GM21529 (cell line): Measurements from ENCODE around the gene SLC6A18.
"Not testable (repeated sequence)": the region's sequence is repeated elsewhere in the genome, so short reads cannot be mapped to it uniquely, and the experiment has no call there.

ENCODE experiments used
- ATAC-seq: cut with Tn5 transposase; IDR thresholded peaks from one replicate; pipeline ENCODE4 v1.9.1; 2021; ENCODE audit not compliant: unreplicated experiment

SLC6A18 gene

GRCh38 chr5:1288439-1289335, 63.5 kb downstream of the SLC6A18 start:
- no peak for ATAC-seq

GRCh38 chr5:1289559-1289958, 64.4 kb downstream of the SLC6A18 start:
- not testable (repeated sequence) for ATAC-seq

- not testable (repeated sequence) for ATAC-seq
Observed at GRCh38 chr5:1290956-1291355, 65.8 kb downstream of the SLC6A18 start.

- no peak for ATAC-seq
Observed at GRCh38 chr5:1291611-1292080, 66.5 kb downstream of the SLC6A18 start.

GRCh38 chr5:1292139-1292538, 67.0 kb downstream of the SLC6A18 start:
- ATAC-seq: no peak

GRCh38 chr5:1292846-1293415, 67.8 kb downstream of the SLC6A18 start:
- ATAC-seq: no peak

- ATAC-seq: no peak
Observed at GRCh38 chr5:1293416-1294205, 68.4 kb downstream of the SLC6A18 start.

GRCh38 chr5:1294206-1294834, 69.1 kb downstream of the SLC6A18 start:
- no peak for ATAC-seq

GRCh38 chr5:1294835-1295649, 69.9 kb downstream of the SLC6A18 start, which contains the start of gene TERT:
TSS of gene TERT (minus strand) at chr5:1295068. CDS start at chr5:1294989, 79 bp downstream.
- ATAC-seq: no peak

- no peak for ATAC-seq
Observed at GRCh38 chr5:1295650-1296037, 70.5 kb downstream of the SLC6A18 start.
